Measurements from ENCODE around the gene GMCL1.
A peak's percentile ranks its signal among the peaks of the same experiment; 100 is the strongest.

GRCh38 chr2:69816923-69817542 is 12.4 kb upstream of the GMCL1 start:
- TF ChIP-seq CTCF (conservative IDR thresholded peaks at IDR 0.05) (peak; percentile 96), EZH2 (IDR thresholded peaks at IDR 0.05; ENCODE audit: low read depth) (no peak)

Measured in PC-9 (cell line).